ENCODE measurements around the gene HSDL1. TPM values are rescaled to one million over a fixed set of nuclear protein-coding genes. Genes with fewer than 3 reads are reported as not detected.

Gene HSDL1
- total and polyA plus RNA-seq, 2 donors (not counting 3 experiments of a cell fraction or from before 2014, with no cell fraction given): 19.9 to 27.9 TPM

- dilution Hi-C loops (cut with MboI; ENCODE audit: extremely low pct_ligation_motif_present, low sequenced_read_pairs): no loop called here
- no peak overlapping the region for H3K4me3 ChIP-seq (replicated peaks in 1 of 3; ENCODE audit: insufficient read depth in 1 of 3, low read depth in 1 of 3, low read length in 3 of 3)
Observed at GRCh38 chr16:84111525-84111924, 33.5 kb downstream of the HSDL1 start.

GRCh38 chr16:84110527-84110926 is 34.5 kb downstream of the HSDL1 start:
- intact Hi-C loops (cut with micrococcal nuclease): no loop called here
- dilution Hi-C loops (cut with MboI; ENCODE audit: extremely low pct_ligation_motif_present, low sequenced_read_pairs): no loop called here

More at GRCh38 chr16:84111525-84111924, 33.5 kb downstream of the HSDL1 start:
- Histone ChIP-seq H3K36me3 (ENCODE audit: control insufficient read depth in 2 of 2, extremely low read depth in 1 of 2, insufficient read depth in 2 of 2, low read length in 2 of 2) (peaks cover 0 to 10% of the 10 kb centered on the region in 2 experiments), H3K79me2 (ENCODE audit: control insufficient read depth, insufficient read depth, low read length) (peaks cover 80% of the 10 kb centered on the region), H3K4me1 (ENCODE audit: control insufficient read depth, extremely low read depth, insufficient read depth, low read length) (peaks cover 6% of the 10 kb centered on the region), H3K9me1 (replicated peaks; ENCODE audit: control insufficient read depth, extremely low read depth, insufficient read depth, low read length) (no peaks in the 10 kb centered on the region), H3K9ac (replicated peaks; ENCODE audit: extremely low read depth, insufficient read depth, low read length) (no peak overlapping the region), H3K9me3 (replicated peaks; ENCODE audit: control insufficient read depth, insufficient read depth, low read length) (no peaks in the 10 kb centered on the region), H3K27ac (ENCODE audit: insufficient read depth, low read depth, low read length) (no peak overlapping the region), H3K27me3 (ENCODE audit: control insufficient read depth in 2 of 2, insufficient read depth in 2 of 2, low read length in 2 of 2) (no peaks in the 10 kb centered on the region), H4K20me1 (replicated peaks; ENCODE audit: control insufficient read depth, extremely low read depth, insufficient read depth, low read length) (peaks cover 4% of the 10 kb centered on the region), H2AFZ (ENCODE audit: low read depth, low read length) (no peak overlapping the region), H3K4me2 (ENCODE audit: insufficient read depth, low read length) (no peak overlapping the region)
- POLR2A ChIA-PET: no interaction called here
- intact Hi-C loops (cut with micrococcal nuclease): no loop called here
- no TSS peak for BruUV-seq (replicated peaks)
- FAIRE-seq (no peak), DNase-seq (ENCODE audit: low read depth, low spot score) (no peak)
- CTCF ChIA-PET: no interaction called here
- TF ChIP-seq POLR2A (IDR thresholded peaks at IDR 0.05; ENCODE audit: low read depth, low read length) (no peak), POLR2AphosphoS5 (IDR thresholded peaks at IDR 0.05; ENCODE audit: insufficient read depth, low read depth, low read length) (no peak), JUN (IDR thresholded peaks at IDR 0.05; ENCODE audit: borderline replicate concordance, insufficient read depth, insufficient read length, low read depth) (no peak)

More at GRCh38 chr16:84110527-84110926, 34.5 kb downstream of the HSDL1 start:
- peaks cover 77% of the 10 kb centered on the region for H3K79me2 ChIP-seq (ENCODE audit: control insufficient read depth, insufficient read depth, low read length)
- no peaks in the 10 kb centered on the region for H3K9me1 ChIP-seq (replicated peaks; ENCODE audit: control insufficient read depth, extremely low read depth, insufficient read depth, low read length)
- no peak for FAIRE-seq
- no peak overlapping the region for H3K4me3 ChIP-seq (replicated peaks in 1 of 3; ENCODE audit: insufficient read depth in 1 of 3, low read depth in 1 of 3, low read length in 3 of 3)
- no peak overlapping the region for H3K27ac ChIP-seq (ENCODE audit: insufficient read depth, low read depth, low read length)
- no peaks in the 10 kb centered on the region for H3K9me3 ChIP-seq (replicated peaks; ENCODE audit: control insufficient read depth, insufficient read depth, low read length)
- H3K9ac ChIP-seq (replicated peaks; ENCODE audit: extremely low read depth, insufficient read depth, low read length): no peak overlapping the region
- no peaks in the 10 kb centered on the region for H3K27me3 ChIP-seq (ENCODE audit: control insufficient read depth in 2 of 2, insufficient read depth in 2 of 2, low read length in 2 of 2)
- BruUV-seq (replicated peaks): no TSS peak
- DNase-seq (ENCODE audit: low read depth, low spot score): no peak
- TF ChIP-seq CTCF (IDR thresholded peaks at IDR 0.05; ENCODE audit: extremely low read depth in 1 of 2, insufficient read depth in 1 of 2, low read depth in 1 of 2, low read length in 2 of 2) (no peak), GATA2 (IDR thresholded peaks at IDR 0.05; ENCODE audit: insufficient read depth, insufficient read length, low read depth, low read length) (no peak), MAX (IDR thresholded peaks at IDR 0.05; ENCODE audit: insufficient read depth, insufficient read length) (no peak), MYC (IDR thresholded peaks at IDR 0.05; ENCODE audit: low read depth, low read length) (no peak), POLR2AphosphoS5 (IDR thresholded peaks at IDR 0.05; ENCODE audit: insufficient read depth, low read depth, low read length) (no peak), POLR2A (IDR thresholded peaks at IDR 0.05; ENCODE audit: low read depth, low read length) (no peak), EZH2 (IDR thresholded peaks at IDR 0.05; ENCODE audit: borderline replicate concordance, low read depth, low read length, severe bottlenecking) (no peak), FOS (IDR thresholded peaks at IDR 0.05; ENCODE audit: borderline replicate concordance, insufficient read depth, low read length) (no peak), JUN (IDR thresholded peaks at IDR 0.05; ENCODE audit: borderline replicate concordance, insufficient read depth, insufficient read length, low read depth) (no peak)
- CTCF ChIA-PET: no interaction called here
- POLR2A ChIA-PET: no interaction called here
- H2AFZ ChIP-seq (ENCODE audit: low read depth, low read length): no peak overlapping the region
- peaks cover 5% of the 10 kb centered on the region for H3K4me1 ChIP-seq (ENCODE audit: control insufficient read depth, extremely low read depth, insufficient read depth, low read length)
- peaks cover 4% of the 10 kb centered on the region for H4K20me1 ChIP-seq (replicated peaks; ENCODE audit: control insufficient read depth, extremely low read depth, insufficient read depth, low read length)
- peaks cover 0 to 13% of the 10 kb centered on the region in 2 experiments for H3K36me3 ChIP-seq (ENCODE audit: control insufficient read depth in 2 of 2, extremely low read depth in 1 of 2, insufficient read depth in 2 of 2, low read length in 2 of 2)
- H3K4me2 ChIP-seq (ENCODE audit: insufficient read depth, low read length): no peak overlapping the region
